Measurements from ENCODE around the gene TTC28. TPM values are rescaled to one million over a fixed set of nuclear protein-coding genes. Genes with fewer than 3 reads are reported as not detected.

Gene TTC28
- total and polyA plus RNA-seq, 2 donors: 15.9 to 81.9 TPM

DNA sequence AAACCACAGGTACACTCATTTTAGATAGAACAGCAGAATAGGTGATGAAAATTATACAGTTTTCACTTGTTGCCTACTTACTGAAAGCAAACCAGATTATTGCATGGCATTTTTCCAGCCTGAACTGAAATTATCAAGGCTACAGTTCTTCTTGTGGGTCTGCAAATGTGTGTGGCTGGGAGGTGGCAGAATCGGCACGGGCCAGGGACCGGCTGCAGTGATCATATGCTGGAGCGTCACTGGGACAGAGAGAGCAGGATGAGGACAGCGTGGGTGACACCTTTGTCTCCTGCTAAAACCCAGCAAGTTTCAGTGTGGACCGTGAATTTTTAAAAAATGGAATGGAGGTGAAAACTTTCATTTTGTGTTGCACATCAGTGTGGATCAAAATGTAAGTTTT, 701.3 kb downstream of the TTC28 start:
- Histone ChIP-seq H3K27ac (ENCODE audit: low read depth) (no peak overlapping the region), H3K4me3 (ENCODE audit: low read depth, low read length) (no peak overlapping the region), H3K36me3 (ENCODE audit: insufficient read depth) (no peaks in the 10 kb centered on the region), H3K4me1 (ENCODE audit: insufficient read depth) (no peaks in the 10 kb centered on the region)
- no peak for DNase-seq (ENCODE audit: extremely low spot score)
- 95% methylated on average over 6 of the region's 6 CpGs for WGBS

GRCh38 chr22:27976586-27976985, 703.1 kb downstream of the TTC28 start:
- H3K27ac ChIP-seq (ENCODE audit: low read depth): no peak overlapping the region
- no peaks in the 10 kb centered on the region for H3K36me3 ChIP-seq (ENCODE audit: insufficient read depth)
- H3K4me3 ChIP-seq (ENCODE audit: low read depth, low read length): no peak overlapping the region
- H3K4me1 ChIP-seq (ENCODE audit: insufficient read depth): no peaks in the 10 kb centered on the region
- no peak for DNase-seq (ENCODE audit: extremely low spot score)
- WGBS: 52% methylated on average over 3 of the region's 3 CpGs

GRCh38 chr22:27975381-27976013, 704.1 kb downstream of the TTC28 start:
- 84% methylated on average over 16 of the region's 16 CpGs for WGBS
- Histone ChIP-seq H3K36me3 (ENCODE audit: insufficient read depth) (no peaks in the 10 kb centered on the region), H3K4me1 (ENCODE audit: insufficient read depth) (no peaks in the 10 kb centered on the region), H3K4me3 (ENCODE audit: low read depth, low read length) (no peak overlapping the region), H3K27ac (ENCODE audit: low read depth) (no peak overlapping the region)
- no peak for DNase-seq (ENCODE audit: extremely low spot score)

DNA sequence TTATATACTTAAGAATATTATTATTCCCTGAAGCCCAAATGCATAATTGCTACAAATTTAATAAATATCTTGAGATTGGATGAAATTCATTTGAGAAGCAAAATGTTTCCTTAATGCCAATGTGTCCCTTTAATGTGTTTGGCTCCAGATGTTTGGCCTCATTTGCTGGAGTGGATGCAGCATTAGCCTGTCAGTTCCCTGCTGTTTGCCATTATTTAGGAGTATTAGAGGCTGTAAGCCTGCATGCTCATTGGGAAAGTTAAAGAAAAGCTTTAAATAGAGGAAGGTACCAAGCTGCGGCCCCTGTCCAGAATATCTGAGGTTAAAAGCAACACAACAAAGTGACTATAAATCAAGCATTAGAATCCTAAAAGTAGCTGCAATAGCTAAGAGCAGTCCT, 705.8 kb downstream of the TTC28 start:
- H3K4me1 ChIP-seq (ENCODE audit: insufficient read depth): no peaks in the 10 kb centered on the region
- no peaks in the 10 kb centered on the region for H3K36me3 ChIP-seq (ENCODE audit: insufficient read depth)
- no peak overlapping the region for H3K27ac ChIP-seq (ENCODE audit: low read depth)
- WGBS: 45% methylated on average over 1 of the region's 1 CpG
- no peak overlapping the region for H3K4me3 ChIP-seq (ENCODE audit: low read depth, low read length)
- DNase-seq (ENCODE audit: extremely low spot score): no peak

- Histone ChIP-seq H3K27ac (ENCODE audit: low read depth) (no peak overlapping the region), H3K36me3 (ENCODE audit: insufficient read depth) (no peaks in the 10 kb centered on the region), H3K4me3 (ENCODE audit: low read depth, low read length) (no peak overlapping the region), H3K4me1 (ENCODE audit: insufficient read depth) (no peaks in the 10 kb centered on the region)
- WGBS: 78% methylated on average over 9 of the region's 9 CpGs
- DNase-seq (ENCODE audit: extremely low spot score): no peak
Measured at GRCh38 chr22:27972732-27973698, 706.6 kb downstream of the TTC28 start.

- Histone ChIP-seq H3K36me3 (ENCODE audit: insufficient read depth) (no peaks in the 10 kb centered on the region), H3K4me1 (ENCODE audit: insufficient read depth) (no peaks in the 10 kb centered on the region), H3K4me3 (ENCODE audit: low read depth, low read length) (no peak overlapping the region), H3K27ac (ENCODE audit: low read depth) (no peak overlapping the region)
- DNase-seq (ENCODE audit: extremely low spot score): no peak
- 100% methylated on average over 1 of the region's 1 CpG for WGBS
Measured at GRCh38 chr22:27971926-27972325, 707.7 kb downstream of the TTC28 start.

DNA sequence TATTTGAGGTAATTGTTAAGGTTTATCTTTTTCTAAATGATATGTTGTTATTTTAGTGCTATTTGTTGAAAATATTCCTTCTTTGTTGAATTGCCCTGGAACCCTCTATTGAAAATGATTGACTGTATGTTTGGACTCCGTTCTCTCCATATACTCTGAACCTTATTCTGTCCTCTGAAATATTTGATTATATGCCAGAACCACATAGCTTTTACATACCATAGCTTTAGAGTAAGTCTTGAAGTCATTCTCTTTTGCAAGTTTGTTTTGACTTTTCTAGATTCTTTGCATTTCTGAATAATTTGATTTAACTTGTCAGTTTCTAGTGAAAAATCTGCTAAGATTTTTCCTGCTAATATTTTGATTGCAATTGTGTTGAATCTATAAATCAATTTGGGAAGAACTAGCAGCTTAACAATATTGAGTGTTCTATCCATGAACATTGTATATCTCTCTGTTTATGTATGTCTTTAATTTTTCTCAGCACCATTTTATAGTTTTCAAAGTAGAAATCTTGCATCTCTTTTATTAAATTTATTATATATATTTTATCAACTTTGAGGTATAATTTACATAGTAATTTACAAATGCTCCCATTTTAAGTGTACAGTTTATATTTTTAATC, 708.9 kb downstream of the TTC28 start:
- DNase-seq (ENCODE audit: extremely low spot score): no peak
- Histone ChIP-seq H3K4me3 (ENCODE audit: low read depth, low read length) (no peak overlapping the region), H3K4me1 (ENCODE audit: insufficient read depth) (no peaks in the 10 kb centered on the region), H3K36me3 (ENCODE audit: insufficient read depth) (no peaks in the 10 kb centered on the region), H3K27ac (ENCODE audit: low read depth) (no peak overlapping the region)
- WGBS: 89% methylated on average over 1 of the region's 1 CpG

DNA sequence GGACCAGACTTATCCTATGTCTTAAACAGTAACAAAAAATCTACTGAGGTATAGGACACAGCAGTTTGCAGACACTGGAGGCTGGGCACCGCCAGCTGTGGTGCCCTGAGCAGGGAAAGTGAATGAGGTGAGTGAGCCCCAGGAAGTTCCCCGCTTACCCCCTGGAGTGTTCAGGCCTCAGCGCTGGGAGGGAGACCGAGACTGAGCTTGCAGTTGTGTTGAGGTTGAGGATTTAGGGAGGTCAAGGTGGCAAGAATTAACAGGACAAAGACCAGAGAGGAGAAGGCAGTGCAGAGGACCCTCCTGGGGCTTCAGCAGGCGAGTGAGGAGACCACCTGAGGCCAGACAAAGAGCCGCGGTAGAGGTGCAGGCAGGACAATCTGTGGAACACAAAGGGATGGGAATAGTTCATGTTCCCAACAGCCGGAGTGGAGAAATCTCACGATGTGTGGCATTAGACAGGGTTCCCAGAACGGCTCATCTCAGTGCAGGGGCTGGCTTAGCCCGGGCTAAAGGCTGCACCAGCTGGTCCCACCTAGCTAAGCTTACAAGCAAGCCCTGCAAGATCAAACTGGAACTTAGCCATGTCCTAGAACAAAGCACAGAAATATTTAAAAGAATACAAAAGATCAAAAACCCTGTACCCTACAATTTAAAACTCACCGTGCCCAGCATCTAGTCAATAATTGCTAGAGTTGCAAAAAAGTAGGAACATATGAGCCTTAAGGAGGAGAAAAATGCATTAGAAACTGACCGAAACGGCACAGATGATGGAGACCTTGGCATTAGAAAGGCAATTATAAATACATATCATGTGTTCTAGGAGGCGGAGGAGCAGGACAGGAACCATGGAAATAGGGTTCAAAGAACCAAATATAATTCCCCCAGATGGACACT, 713.2 kb downstream of the TTC28 start:
- 95% methylated on average over 15 of the region's 15 CpGs for WGBS
- no peak for DNase-seq (ENCODE audit: extremely low spot score)
- Histone ChIP-seq H3K36me3 (ENCODE audit: insufficient read depth) (no peaks in the 10 kb centered on the region), H3K27ac (ENCODE audit: low read depth) (no peak overlapping the region), H3K4me3 (ENCODE audit: low read depth, low read length) (no peak overlapping the region), H3K4me1 (ENCODE audit: insufficient read depth) (no peaks in the 10 kb centered on the region)

GRCh38 chr22:27962268-27963044, 717.2 kb downstream of the TTC28 start:
- Histone ChIP-seq H3K27ac (ENCODE audit: low read depth) (no peak overlapping the region), H3K4me1 (ENCODE audit: insufficient read depth) (no peaks in the 10 kb centered on the region), H3K4me3 (ENCODE audit: low read depth, low read length) (no peak overlapping the region), H3K36me3 (ENCODE audit: insufficient read depth) (no peaks in the 10 kb centered on the region)
- WGBS: 55% methylated on average over 9 of the region's 9 CpGs
- DNase-seq (ENCODE audit: extremely low spot score): no peak

GRCh38 chr22:27961680-27962079, 718.0 kb downstream of the TTC28 start:
- H3K36me3 ChIP-seq (ENCODE audit: insufficient read depth): no peaks in the 10 kb centered on the region
- no peak for DNase-seq (ENCODE audit: extremely low spot score)
- no peaks in the 10 kb centered on the region for H3K4me1 ChIP-seq (ENCODE audit: insufficient read depth)
- no peak overlapping the region for H3K4me3 ChIP-seq (ENCODE audit: low read depth, low read length)
- WGBS: 74% methylated on average over 1 of the region's 1 CpG
- H3K27ac ChIP-seq (ENCODE audit: low read depth): no peak overlapping the region

DNA sequence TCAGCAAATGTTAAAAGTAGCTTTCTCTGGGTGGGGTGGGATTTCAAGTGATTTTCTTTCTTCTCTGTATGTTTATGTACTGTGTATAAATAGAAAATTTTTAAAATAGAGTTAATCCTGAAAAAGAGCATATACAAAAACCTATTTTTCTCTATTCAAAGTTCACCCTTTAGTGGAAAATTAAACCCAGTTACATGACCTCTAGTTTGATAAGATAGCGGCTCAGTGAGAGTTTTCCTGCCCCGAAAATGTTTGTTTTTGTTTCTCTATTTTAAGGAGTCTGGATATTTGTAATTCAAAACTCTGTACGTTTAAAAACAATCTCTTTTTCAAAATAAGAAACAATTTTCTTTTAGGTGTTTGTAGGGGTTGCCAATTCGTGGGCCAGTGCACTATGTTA, 718.5 kb downstream of the TTC28 start:
- WGBS: 78% methylated on average over 4 of the region's 4 CpGs

GRCh38 chr22:27959335-27960090, 720.1 kb downstream of the TTC28 start:
- WGBS: 64% methylated on average over 8 of the region's 8 CpGs
- no peak for DNase-seq (ENCODE audit: extremely low spot score)
- H3K27ac ChIP-seq (ENCODE audit: low read depth): no peak overlapping the region

More for the DNA sequence above, 718.5 kb downstream of the TTC28 start:
- Histone ChIP-seq H3K27ac (ENCODE audit: low read depth) (no peak overlapping the region), H3K36me3 (ENCODE audit: insufficient read depth) (no peaks in the 10 kb centered on the region), H3K4me3 (ENCODE audit: low read depth, low read length) (no peak overlapping the region), H3K4me1 (ENCODE audit: insufficient read depth) (no peaks in the 10 kb centered on the region)
- no peak for DNase-seq (ENCODE audit: extremely low spot score)

More at GRCh38 chr22:27959335-27960090, 720.1 kb downstream of the TTC28 start:
- no peaks in the 10 kb centered on the region for H3K36me3 ChIP-seq (ENCODE audit: insufficient read depth)
- H3K4me3 ChIP-seq (ENCODE audit: low read depth, low read length): no peak overlapping the region
- no peaks in the 10 kb centered on the region for H3K4me1 ChIP-seq (ENCODE audit: insufficient read depth)
